Uterus (tissue), 2 donors: Measurements from ENCODE around the gene BBS5.

Source experiments
- CTCF ChIP-seq, 4 experiments: fragments of 200-600 bp in 2 of 4; fragments of 450-650 bp in 2 of 4; sonication (generic) in 2 of 4; IDR thresholded peaks; one replicate each; pipeline ENCODE4 v1.5.1; 2016 to 2019; ENCODE audit warnings: antibody characterized with exemption in 4 of 4, mild to moderate bottlenecking in 2 of 4, moderate library complexity in 1 of 4
- POLR2A ChIP-seq, 2 donors: fragments of 450-650 bp; IDR thresholded peaks; one replicate each; pipeline ENCODE4 v1.6.1; 2016; ENCODE audit warnings: antibody characterized with exemption in 2 of 2, mild to moderate bottlenecking in 1 of 2, moderate library complexity in 1 of 2

- no peak for TF ChIP-seq CTCF (IDR thresholded peaks at IDR 0.05)
- no peak for TF ChIP-seq POLR2A (IDR thresholded peaks at IDR 0.05)
These were observed 12.1 kb downstream of the BBS5 start for GRCh38 chr2:169491378-169491777.
